Activated T-helper 1 cell treated with anti-CD3 and anti-CD28 coated beads, Interleukin-12 subunit alpha, Interleukin-12 subunit beta, Interleukin-2, Interleukin-4 antibody, amounts not matched to agents 30 ng/mL and 10 ng/mL and 1 ng/mL, durations not matched to agents 14 hours and 24 hours and 36 hours (primary cell): ENCODE results near the gene RABGEF1. TPM values are rescaled to one million over a fixed set of nuclear protein-coding genes. Genes with fewer than 3 reads are reported as not detected.
A peak's percentile ranks its signal among the peaks of the same experiment; 100 is the strongest.
"Not testable (repeated sequence)": the region's sequence is repeated elsewhere in the genome, so short reads cannot be mapped to it uniquely, and the experiment has no call there.

Experiments used
- DNase-seq: peaks from one replicate; pipeline ENCODE4 v3.0.0; 2021; ENCODE audit warnings: low spot score
- H3K27ac Mint-ChIP-seq: one replicate; pipeline ENCODE4 v1.8.0; 2021; ENCODE audit warnings: mild to moderate bottlenecking, mixed read lengths
- H3K27me3 Mint-ChIP-seq: one replicate; pipeline ENCODE4 v1.8.0; 2022; ENCODE audit warnings: mild to moderate bottlenecking, moderate library complexity, mixed read lengths; ENCODE audit not compliant: insufficient read depth
- H3K36me3 Mint-ChIP-seq: one replicate; pipeline ENCODE4 v1.8.0; 2021; ENCODE audit warnings: low read depth, mixed read lengths
- H3K4me1 Mint-ChIP-seq: one replicate; pipeline ENCODE4 v1.8.0; 2021; ENCODE audit warnings: low read depth, mixed read lengths
- H3K4me3 Mint-ChIP-seq: one replicate; pipeline ENCODE4 v1.8.0; 2021; ENCODE audit warnings: mild to moderate bottlenecking, moderate library complexity, mixed read lengths
- H3K9me3 Mint-ChIP-seq: one replicate; pipeline ENCODE4 v1.8.0; 2021; ENCODE audit warnings: mixed read lengths
- intact Hi-C: fragments of 100-400 bp; cut with micrococcal nuclease; formaldehyde crosslinking; loops from one replicate; pipeline ENCODE4 v1.15.1; 2024
- total RNA-seq: library from RNA; stranded (reverse); gene quantifications from 2 replicates; pipeline ENCODE4 v1.2.3, GENCODE V29; 2022

RABGEF1 gene
- total RNA-seq, 1 donor from 2014 or later = 27.8 TPM

DNA sequence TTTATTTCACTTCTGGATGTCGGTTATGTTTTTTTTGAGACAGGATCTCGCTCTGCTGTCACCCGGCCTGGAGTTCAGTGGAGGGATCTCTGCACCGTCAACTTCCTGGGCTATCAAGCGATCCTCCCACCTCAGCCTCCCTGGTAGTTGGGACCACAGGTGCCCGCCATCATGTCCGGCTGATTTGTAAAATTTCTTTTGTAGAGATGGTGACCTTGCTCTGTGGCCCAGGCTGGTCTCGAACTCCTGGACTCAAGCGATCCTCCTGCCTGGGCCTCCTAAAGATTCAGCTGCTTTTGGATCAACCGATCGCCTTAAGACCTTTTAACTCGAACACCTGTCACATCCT, 606 bp upstream of the RABGEF1 start:
- no peak for DNase-seq
- Mint-ChIP-seq H3K4me3 (peak overlapping the region; percentile 95), H3K27ac (peak overlapping the region; percentile 94), H3K36me3 (peaks cover 15% of the 10 kb centered on the region), H3K27me3 (no peaks in the 10 kb centered on the region), H3K9me3 (peaks cover 14% of the 10 kb centered on the region), H3K4me1 (peaks cover 15% of the 10 kb centered on the region)
- intact Hi-C loops = loop anchor here (1.0 to 5.0 kb wide), 10 partner anchors 19 to 758 kb away; partner anchors contain the start of genes GUSB, KCTD7 and SBDS

- Mint-ChIP-seq H3K4me3 (peak overlapping the region; percentile 95), H3K27ac (peak overlapping the region; percentile 64), H3K4me1 (peaks cover 15% of the 10 kb centered on the region)
- not testable (repeated sequence) for H3K9me3 Mint-ChIP-seq, H3K27me3 Mint-ChIP-seq, H3K36me3 Mint-ChIP-seq
- intact Hi-C loops = loop anchor here (1.0 to 5.0 kb wide), 10 partner anchors 18 to 759 kb away; partner anchors contain the start of genes GUSB, KCTD7 and SBDS
- peak; percentile 41 for DNase-seq
Observed at GRCh38 chr7:66740980-66741709, 612 bp downstream of the RABGEF1 start.

DNA sequence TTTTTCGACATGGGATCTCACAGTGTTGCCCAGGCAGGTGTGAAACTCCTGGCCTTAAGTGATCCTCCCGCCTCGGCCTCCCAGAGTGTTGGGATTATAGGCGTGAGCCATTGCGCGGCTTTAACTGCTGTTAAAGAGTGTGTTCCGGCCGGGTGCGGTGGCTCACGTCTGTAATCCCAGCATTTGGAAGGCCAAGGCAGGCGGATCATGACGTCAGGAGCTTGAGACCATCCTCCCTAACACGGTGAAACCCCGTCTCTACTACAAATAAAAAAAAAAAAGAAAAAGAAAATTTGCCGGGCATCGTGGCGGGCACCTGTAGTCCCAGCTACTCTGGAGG, 1.1 kb downstream of the RABGEF1 start:
- no peak for DNase-seq
- intact Hi-C loops = loop anchor here (2.0 to 5.0 kb wide), 3 partner anchors 17 to 759 kb away; partner anchors contain the start of gene GUSB
- Mint-ChIP-seq H3K27ac (no peak overlapping the region), H3K36me3 (peaks cover 2% of the 10 kb centered on the region), H3K4me1 (peaks cover 15% of the 10 kb centered on the region), H3K4me3 (peak overlapping the region; percentile 95), H3K9me3 (no peaks in the 10 kb centered on the region), H3K27me3 (no peaks in the 10 kb centered on the region)

DNA sequence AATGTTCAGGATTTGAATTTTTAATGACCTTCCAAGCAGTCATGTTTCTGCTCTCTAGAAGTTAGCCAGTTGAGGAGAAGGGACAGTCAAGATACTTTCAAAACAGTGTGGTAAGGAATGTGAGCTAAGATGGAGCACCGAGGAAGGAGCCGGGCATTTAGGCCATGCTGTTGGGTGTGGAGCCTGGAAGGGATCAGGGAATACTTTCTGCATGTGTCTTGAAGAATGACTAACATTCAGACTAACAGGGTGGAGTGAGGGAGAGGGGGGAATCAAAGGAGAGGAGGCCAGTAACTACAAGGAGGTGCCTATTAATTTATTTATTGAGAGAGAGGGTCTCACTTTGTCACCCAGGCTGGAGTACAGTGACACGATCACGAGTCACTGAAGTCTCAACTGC, 1.8 kb downstream of the RABGEF1 start:
- H3K4me3 Mint-ChIP-seq, H3K9me3 Mint-ChIP-seq: not testable (repeated sequence)

GRCh38 chr7:66743920-66744319, 3.4 kb downstream of the RABGEF1 start:
- intact Hi-C loops = loop anchor here (5.0 kb wide), 1 partner anchor 762 kb away; the partner anchor contains the start of gene GUSB
- H3K36me3 Mint-ChIP-seq = no peaks in the 10 kb centered on the region
- H3K27me3 Mint-ChIP-seq = no peaks in the 10 kb centered on the region
- H3K27ac Mint-ChIP-seq = peak overlapping the region; percentile 12
- no peaks in the 10 kb centered on the region for H3K9me3 Mint-ChIP-seq
- DNase-seq = no peak
- H3K4me1 Mint-ChIP-seq = peaks cover 15% of the 10 kb centered on the region
- H3K4me3 Mint-ChIP-seq = no peak overlapping the region

More for the DNA sequence above, 1.8 kb downstream of the RABGEF1 start:
- Mint-ChIP-seq H3K4me1 (peaks cover 15% of the 10 kb centered on the region), H3K27ac (peak overlapping the region; percentile 31)
- not testable (repeated sequence) for H3K27me3 Mint-ChIP-seq, DNase-seq, H3K36me3 Mint-ChIP-seq
- intact Hi-C loops = loop anchor here (5.0 kb wide), 1 partner anchor 760 kb away; the partner anchor contains the start of gene GUSB

DNA sequence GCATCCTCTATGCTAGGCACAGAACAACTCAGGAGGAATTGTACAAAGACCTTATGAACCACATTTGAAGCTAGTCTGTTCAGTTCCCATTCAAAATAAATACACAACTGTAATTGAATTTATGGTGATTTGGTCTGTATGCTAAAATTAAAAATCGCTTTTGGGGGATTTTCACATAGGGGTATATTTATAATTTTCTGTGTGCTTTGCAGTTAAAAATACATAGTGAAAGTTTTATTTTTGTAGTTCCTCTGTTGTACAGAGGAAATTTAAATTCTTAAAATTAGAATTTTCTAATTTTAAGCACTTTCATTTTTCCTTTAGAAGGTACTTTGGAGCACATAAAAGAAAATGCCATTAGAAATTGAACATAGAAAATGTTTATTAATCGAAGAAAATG, 6.9 kb downstream of the RABGEF1 start:
- H3K27me3 Mint-ChIP-seq = no peaks in the 10 kb centered on the region
- DNase-seq = no peak
- H3K36me3 Mint-ChIP-seq = peaks cover 2% of the 10 kb centered on the region
- intact Hi-C loops = no loop called here
- peaks cover 11% of the 10 kb centered on the region for H3K4me1 Mint-ChIP-seq
- no peak overlapping the region for H3K4me3 Mint-ChIP-seq
- H3K27ac Mint-ChIP-seq = no peak overlapping the region
- no peaks in the 10 kb centered on the region for H3K9me3 Mint-ChIP-seq

DNA sequence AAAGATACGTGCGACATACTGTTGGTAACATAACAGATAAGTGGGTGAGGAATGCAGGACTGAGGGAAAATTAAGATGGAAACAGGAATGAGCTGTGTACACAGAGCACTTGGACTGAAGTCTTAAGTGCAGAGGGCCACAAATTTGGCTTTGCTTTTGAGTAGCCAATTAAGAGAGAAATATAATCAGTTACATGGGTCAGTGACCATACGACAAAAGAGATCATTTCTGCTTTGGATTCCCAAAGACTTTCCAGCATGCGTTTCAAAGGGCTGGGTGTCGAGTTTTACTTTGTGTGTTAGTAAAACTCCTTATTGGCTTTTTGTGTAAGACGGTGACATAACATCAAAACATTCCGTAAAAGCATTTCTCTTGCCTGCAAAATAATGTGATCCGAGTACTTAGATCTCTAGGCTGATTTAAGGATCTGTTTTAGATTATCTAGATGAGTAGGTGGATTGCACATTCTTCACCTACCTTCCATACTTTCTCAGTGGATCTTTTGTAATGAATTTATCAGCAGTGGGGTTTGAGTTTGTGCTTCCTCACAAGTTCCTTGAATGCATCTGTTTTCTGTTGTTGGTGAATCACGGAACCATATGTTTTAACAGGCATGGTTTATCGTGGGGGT, 7.5 kb downstream of the RABGEF1 start:
- no peak overlapping the region for H3K4me3 Mint-ChIP-seq
- no peaks in the 10 kb centered on the region for H3K27me3 Mint-ChIP-seq
- peaks cover 3% of the 10 kb centered on the region for H3K36me3 Mint-ChIP-seq
- DNase-seq = no peak
- H3K4me1 Mint-ChIP-seq = peaks cover 12% of the 10 kb centered on the region
- no peaks in the 10 kb centered on the region for H3K9me3 Mint-ChIP-seq
- intact Hi-C loops = no loop called here
- H3K27ac Mint-ChIP-seq = no peak overlapping the region

DNA sequence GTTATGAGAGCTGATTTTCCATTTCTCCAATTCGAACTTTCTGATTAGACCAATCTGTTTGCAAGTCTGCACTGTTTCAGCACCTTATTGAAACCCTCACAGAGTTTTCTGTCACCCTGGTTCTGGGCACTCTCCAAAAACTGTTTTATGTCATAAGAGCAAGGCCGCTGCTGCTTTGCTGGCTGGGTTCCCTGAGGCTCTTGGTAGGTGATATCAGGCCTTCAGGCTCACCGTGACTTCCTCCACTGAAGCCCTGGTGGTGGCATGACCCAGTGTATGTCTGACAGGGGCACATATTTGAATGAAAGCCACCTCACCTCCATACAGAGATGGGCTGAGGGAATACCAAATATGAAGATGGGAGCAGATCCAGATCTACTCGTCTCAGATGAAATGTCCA, 8.3 kb downstream of the RABGEF1 start:
- H3K4me3 Mint-ChIP-seq = no peak overlapping the region
- H3K27me3 Mint-ChIP-seq = no peaks in the 10 kb centered on the region
- DNase-seq = no peak
- intact Hi-C loops = no loop called here
- peaks cover 13% of the 10 kb centered on the region for H3K4me1 Mint-ChIP-seq
- H3K36me3 Mint-ChIP-seq = peaks cover 3% of the 10 kb centered on the region
- no peaks in the 10 kb centered on the region for H3K9me3 Mint-ChIP-seq
- H3K27ac Mint-ChIP-seq = no peak overlapping the region

GRCh38 chr7:66751945-66752344, 11.4 kb downstream of the RABGEF1 start:
- H3K36me3 Mint-ChIP-seq = peaks cover 3% of the 10 kb centered on the region
- H3K27ac Mint-ChIP-seq = no peak overlapping the region

GRCh38 chr7:66754541-66754940, 14.0 kb downstream of the RABGEF1 start:
- Mint-ChIP-seq H3K9me3 (no peaks in the 10 kb centered on the region), H3K4me1 (peaks cover 34% of the 10 kb centered on the region), H3K27ac (no peak overlapping the region), H3K36me3 (peaks cover 8% of the 10 kb centered on the region), H3K27me3 (no peaks in the 10 kb centered on the region), H3K4me3 (no peak overlapping the region)
- no peak for DNase-seq
- intact Hi-C loops = no loop called here

More at GRCh38 chr7:66751945-66752344, 11.4 kb downstream of the RABGEF1 start:
- no peak for DNase-seq
- Mint-ChIP-seq H3K4me1 (peaks cover 19% of the 10 kb centered on the region), H3K27me3 (no peaks in the 10 kb centered on the region), H3K9me3 (no peaks in the 10 kb centered on the region), H3K4me3 (no peak overlapping the region)
- intact Hi-C loops = no loop called here

- not testable (repeated sequence) for H3K4me3 Mint-ChIP-seq, H3K36me3 Mint-ChIP-seq, H3K9me3 Mint-ChIP-seq, DNase-seq, H3K27ac Mint-ChIP-seq, H3K27me3 Mint-ChIP-seq
- peaks cover 36% of the 10 kb centered on the region for H3K4me1 Mint-ChIP-seq
- intact Hi-C loops = loop anchor here (5.0 kb wide), 1 partner anchor 73 kb away; no protein-coding TSS in a partner anchor
Observed at GRCh38 chr7:66755059-66755458, 14.5 kb downstream of the RABGEF1 start.

GRCh38 chr7:66756227-66756626, 15.7 kb downstream of the RABGEF1 start:
- peaks cover 40% of the 10 kb centered on the region for H3K4me1 Mint-ChIP-seq
- DNase-seq, H3K27ac Mint-ChIP-seq, H3K9me3 Mint-ChIP-seq, H3K27me3 Mint-ChIP-seq, H3K36me3 Mint-ChIP-seq, H3K4me3 Mint-ChIP-seq: not testable (repeated sequence)
- intact Hi-C loops = loop anchor here (5.0 kb wide), 1 partner anchor 74 kb away; no protein-coding TSS in a partner anchor

DNA sequence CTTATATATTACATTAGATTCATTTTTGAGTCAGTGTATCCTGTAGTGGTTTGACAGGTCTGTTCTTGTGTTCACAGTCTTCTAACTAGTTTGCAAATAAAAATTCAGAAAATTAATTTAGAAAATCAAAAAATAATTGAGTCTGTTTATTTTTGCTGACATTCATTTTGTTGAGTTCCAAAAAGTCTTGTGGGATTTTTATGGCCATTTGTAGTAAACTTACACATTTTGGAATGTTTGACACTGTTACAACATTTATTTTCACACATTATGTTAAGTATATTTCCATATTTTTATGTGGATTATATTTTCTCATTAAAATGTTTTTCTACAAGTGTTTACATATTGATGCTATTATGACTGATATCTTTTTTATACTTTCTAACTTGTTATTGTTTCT, 16.4 kb downstream of the RABGEF1 start:
- peaks cover 8% of the 10 kb centered on the region for H3K36me3 Mint-ChIP-seq
- H3K27me3 Mint-ChIP-seq = no peaks in the 10 kb centered on the region
- no peaks in the 10 kb centered on the region for H3K9me3 Mint-ChIP-seq
- peaks cover 40% of the 10 kb centered on the region for H3K4me1 Mint-ChIP-seq
- intact Hi-C loops = loop anchor here (5.0 kb wide), 1 partner anchor 75 kb away; no protein-coding TSS in a partner anchor
- H3K4me3 Mint-ChIP-seq = no peak overlapping the region
- no peak overlapping the region for H3K27ac Mint-ChIP-seq
- DNase-seq = no peak
